ENCODE measurements around the gene EHMT1.

Gene EHMT1

DNA sequence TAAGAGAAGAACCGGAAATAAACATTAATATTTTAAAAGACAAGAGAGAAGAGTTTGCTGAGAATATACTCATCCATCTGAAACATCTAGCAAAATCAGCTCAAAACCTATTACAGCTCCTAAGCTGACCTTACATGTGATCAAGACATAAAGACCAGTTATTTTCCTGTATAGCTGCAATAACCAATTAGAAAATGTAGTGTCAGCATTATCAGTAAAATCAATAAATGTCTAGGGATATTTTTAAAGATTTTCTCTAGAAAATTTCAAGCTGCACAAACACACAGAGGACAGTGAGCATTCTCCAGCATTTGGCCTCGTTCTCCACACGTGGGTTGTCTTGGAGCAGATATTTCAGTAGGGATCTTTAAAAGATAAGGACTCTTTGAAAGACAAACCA lies 131.2 kb downstream of the EHMT1 start:
- no peaks in the 10 kb centered on the region for H3F3A ChIP-seq (ENCODE audit: insufficient read depth, low read length)

GRCh38 chr9:137750566-137750965 lies 131.8 kb downstream of the EHMT1 start:
- H3K79me2 ChIP-seq (ENCODE audit: low read length) = no peaks in the 10 kb centered on the region
- TF ChIP-seq, protein P1, sequence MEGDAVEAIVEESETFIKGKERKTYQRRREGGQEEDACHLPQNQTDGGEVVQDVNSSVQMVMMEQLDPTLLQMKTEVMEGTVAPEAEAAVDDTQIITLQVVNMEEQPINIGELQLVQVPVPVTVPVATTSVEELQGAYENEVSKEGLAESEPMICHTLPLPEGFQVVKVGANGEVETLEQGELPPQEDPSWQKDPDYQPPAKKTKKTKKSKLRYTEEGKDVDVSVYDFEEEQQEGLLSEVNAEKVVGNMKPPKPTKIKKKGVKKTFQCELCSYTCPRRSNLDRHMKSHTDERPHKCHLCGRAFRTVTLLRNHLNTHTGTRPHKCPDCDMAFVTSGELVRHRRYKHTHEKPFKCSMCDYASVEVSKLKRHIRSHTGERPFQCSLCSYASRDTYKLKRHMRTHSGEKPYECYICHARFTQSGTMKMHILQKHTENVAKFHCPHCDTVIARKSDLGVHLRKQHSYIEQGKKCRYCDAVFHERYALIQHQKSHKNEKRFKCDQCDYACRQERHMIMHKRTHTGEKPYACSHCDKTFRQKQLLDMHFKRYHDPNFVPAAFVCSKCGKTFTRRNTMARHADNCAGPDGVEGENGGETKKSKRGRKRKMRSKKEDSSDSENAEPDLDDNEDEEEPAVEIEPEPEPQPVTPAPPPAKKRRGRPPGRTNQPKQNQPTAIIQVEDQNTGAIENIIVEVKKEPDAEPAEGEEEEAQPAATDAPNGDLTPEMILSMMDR (IDR thresholded peaks at IDR 0.05; ENCODE audit: low read length) = no peak
- TF ChIP-seq EZH2 (optimal IDR thresholded peaks at IDR 0.05; ENCODE audit: low read depth, low read length) (no peak), EZH2phosphoT487 (IDR thresholded peaks at IDR 0.05; ENCODE audit: low read length) (no peak)
- H3K4me1 ChIP-seq (ENCODE audit: low read length) = no peaks in the 10 kb centered on the region
- no peaks in the 10 kb centered on the region for H3K27me3 ChIP-seq (replicated peaks; ENCODE audit: insufficient read depth, low read length)
- H4K20me1 ChIP-seq (ENCODE audit: insufficient read depth, low read length) = no peaks in the 10 kb centered on the region
- no peaks in the 10 kb centered on the region; the same call in none of the 2 replicates for H3K36me3 ChIP-seq (replicated peaks; ENCODE audit: insufficient read depth, low read length)
- no peaks in the 10 kb centered on the region for H3F3A ChIP-seq (ENCODE audit: insufficient read depth, low read length)
- H3K27ac ChIP-seq (ENCODE audit: low read length) = no peak overlapping the region
- H3K9me2 ChIP-seq (replicated peaks; ENCODE audit: insufficient read depth, low read length) = no peaks in the 10 kb centered on the region
- DNase-seq = no peak
- H3K9me3 ChIP-seq (replicated peaks; ENCODE audit: insufficient read depth, low read length) = no peaks in the 10 kb centered on the region
- no peak overlapping the region for H3K9ac ChIP-seq (ENCODE audit: low read length)
- H2AFZ ChIP-seq (ENCODE audit: low read length) = no peak overlapping the region
- no peak overlapping the region for H3K4me2 ChIP-seq (ENCODE audit: low read depth, low read length)
- no peak overlapping the region for H3K4me3 ChIP-seq (ENCODE audit: low read length)

More for the DNA sequence above, 131.2 kb downstream of the EHMT1 start:
- H3K9me2 ChIP-seq (replicated peaks; ENCODE audit: insufficient read depth, low read length) = no peaks in the 10 kb centered on the region
- no peaks in the 10 kb centered on the region for H3K79me2 ChIP-seq (ENCODE audit: low read length)
- H3K4me3 ChIP-seq (ENCODE audit: low read length) = no peak overlapping the region
- no peak for TF ChIP-seq EZH2 (optimal IDR thresholded peaks at IDR 0.05; ENCODE audit: low read depth, low read length)
- TF ChIP-seq EZH2phosphoT487 (IDR thresholded peaks at IDR 0.05; ENCODE audit: low read length) = no peak
- TF ChIP-seq, protein P1 (IDR thresholded peaks at IDR 0.05; ENCODE audit: low read length) = no peak
- H3K27me3 ChIP-seq (replicated peaks; ENCODE audit: insufficient read depth, low read length) = no peaks in the 10 kb centered on the region
- DNase-seq = no peak
- no peaks in the 10 kb centered on the region; the same call in none of the 2 replicates for H3K36me3 ChIP-seq (replicated peaks; ENCODE audit: insufficient read depth, low read length)
- H4K20me1 ChIP-seq (ENCODE audit: insufficient read depth, low read length) = no peaks in the 10 kb centered on the region
- H3K9ac ChIP-seq (ENCODE audit: low read length) = no peak overlapping the region
- no peaks in the 10 kb centered on the region for H3K9me3 ChIP-seq (replicated peaks; ENCODE audit: insufficient read depth, low read length)
- no peaks in the 10 kb centered on the region for H3K4me1 ChIP-seq (ENCODE audit: low read length)
- H3K27ac ChIP-seq (ENCODE audit: low read length) = no peak overlapping the region
- no peak overlapping the region for H2AFZ ChIP-seq (ENCODE audit: low read length)
- no peak overlapping the region for H3K4me2 ChIP-seq (ENCODE audit: low read depth, low read length)

GRCh38 chr9:137751616-137752015 lies 132.8 kb downstream of the EHMT1 start:
- Histone ChIP-seq H3K9ac (ENCODE audit: low read length) (no peak overlapping the region), H3K9me2 (replicated peaks; ENCODE audit: insufficient read depth, low read length) (no peaks in the 10 kb centered on the region), H3K4me3 (ENCODE audit: low read length) (no peak overlapping the region), H3K9me3 (replicated peaks; ENCODE audit: insufficient read depth, low read length) (no peaks in the 10 kb centered on the region), H3F3A (ENCODE audit: insufficient read depth, low read length) (no peaks in the 10 kb centered on the region), H4K20me1 (ENCODE audit: insufficient read depth, low read length) (no peaks in the 10 kb centered on the region), H3K4me1 (ENCODE audit: low read length) (no peaks in the 10 kb centered on the region), H3K36me3 (replicated peaks; ENCODE audit: insufficient read depth, low read length) (no peaks in the 10 kb centered on the region; the same call in none of the 2 replicates), H3K27me3 (replicated peaks; ENCODE audit: insufficient read depth, low read length) (no peaks in the 10 kb centered on the region), H3K79me2 (ENCODE audit: low read length) (0 out of 2 replicates have a peak, but pooled peaks cover 4% of the 10 kb centered on the region), H2AFZ (ENCODE audit: low read length) (no peak overlapping the region), H3K27ac (ENCODE audit: low read length) (no peak overlapping the region), H3K4me2 (ENCODE audit: low read depth, low read length) (no peak overlapping the region)
- TF ChIP-seq EZH2phosphoT487 (IDR thresholded peaks at IDR 0.05; ENCODE audit: low read length) (no peak), EZH2 (optimal IDR thresholded peaks at IDR 0.05; ENCODE audit: low read depth, low read length) (no peak)
- TF ChIP-seq, protein P1 (IDR thresholded peaks at IDR 0.05; ENCODE audit: low read length) = no peak
- no peak for DNase-seq

All from MM.1S (cell line).